Smooth muscle cell (in vitro differentiated cells): ENCODE measurements around the gene ARID1A. TPM values are rescaled to one million over a fixed set of nuclear protein-coding genes. Genes with fewer than 3 reads are reported as not detected.

Experiments
- DNase-seq: peaks from one replicate; lab custom pipeline; 2025; ENCODE audit not compliant: unreplicated experiment; lab: John Stamatoyannopoulos, UW
- H2AFZ ChIP-seq: fragments of 200-600 bp; sonication (generic); 2 replicates; pipeline ENCODE4 v1.6.0; 2016; ENCODE audit warnings: antibody characterized with exemption, low read depth, mild to moderate bottlenecking
- H3F3A ChIP-seq: fragments of 200-600 bp; sonication (generic); 2 replicates; pipeline ENCODE4 v1.6.0; 2017; ENCODE audit warnings: antibody characterized with exemption, low read depth
- H3K27ac ChIP-seq: fragments of 200-600 bp; sonication (generic); 2 replicates; pipeline ENCODE4 v1.5.1; 2016; ENCODE audit warnings: low read depth, mild to moderate bottlenecking
- H3K27me3 ChIP-seq: fragments of 200-600 bp; sonication (generic); 2 replicates; pipeline ENCODE4 v1.6.1; 2016; ENCODE audit warnings: low read depth, mild to moderate bottlenecking
- H3K36me3 ChIP-seq: fragments of 200-600 bp; sonication (generic); 2 replicates; pipeline ENCODE4 v1.5.1; 2016; ENCODE audit warnings: low read depth
- H3K4me1 ChIP-seq: fragments of 200-600 bp; sonication (generic); 2 replicates; pipeline ENCODE4 v1.5.1; 2016; ENCODE audit warnings: low read depth
- H3K4me2 ChIP-seq: fragments of 200-600 bp; sonication (generic); 2 replicates; pipeline ENCODE4 v1.6.0; 2016; ENCODE audit warnings: mild to moderate bottlenecking
- H3K4me3 ChIP-seq: fragments of 200-600 bp; sonication (generic); 2 replicates; pipeline ENCODE4 v1.5.1; 2016; ENCODE audit warnings: mild to moderate bottlenecking
- H3K79me2 ChIP-seq: fragments of 200-600 bp; sonication (generic); 2 replicates; pipeline ENCODE4 v1.6.0; 2016; ENCODE audit warnings: low read depth, mild to moderate bottlenecking
- H3K9ac ChIP-seq: fragments of 200-600 bp; sonication (generic); 2 replicates; pipeline ENCODE4 v1.6.0; 2016; ENCODE audit warnings: low read depth
- H3K9me3 ChIP-seq: fragments of 200-600 bp; sonication (generic); replicated peaks from 2 replicates; pipeline ENCODE4 v1.5.1; 2016; ENCODE audit warnings: low read depth
- H4K20me1 ChIP-seq: fragments of 200-600 bp; sonication (generic); 2 replicates; pipeline ENCODE4 v1.6.0; 2016; ENCODE audit warnings: low read depth
- WGBS: methylation state at CpG from one replicate; pipeline ENCODE4 v1.1.7; 2016; ENCODE audit warnings: low lambda C conversion rate; 5-methylcytosine and 5-hydroxymethylcytosine counted together
- polyA plus RNA-seq: library from polyadenylated mRNA; unstranded; fragments of >200 nt; fragmentation: Nextera tagmentation; extraction: Ambion mirVana; gene quantifications from 2 replicates; pipeline ENCODE4 v1.2.1, GENCODE V29; 2016
- total RNA-seq: library from RNA; depleted of rRNA; stranded (reverse); fragments of >200 nt; gene quantifications from 2 replicates; pipeline ENCODE4 v1.2.3, GENCODE V29; 2014
- TF ChIP-seq, protein P1 (sequence below): fragments of 200-600 bp; sonication (generic); IDR thresholded peaks from 2 replicates; pipeline ENCODE4 v1.5.1; 2017; ENCODE audit warnings: borderline replicate concordance, mild to moderate bottlenecking, antibody characterized with exemption; ENCODE audit not compliant: insufficient read depth, poor library complexity, severe bottlenecking

ARID1A gene
- total and polyA plus RNA-seq, 2 experiments from 2014 or later, result 17.5 to 33.1 TPM

DNA sequence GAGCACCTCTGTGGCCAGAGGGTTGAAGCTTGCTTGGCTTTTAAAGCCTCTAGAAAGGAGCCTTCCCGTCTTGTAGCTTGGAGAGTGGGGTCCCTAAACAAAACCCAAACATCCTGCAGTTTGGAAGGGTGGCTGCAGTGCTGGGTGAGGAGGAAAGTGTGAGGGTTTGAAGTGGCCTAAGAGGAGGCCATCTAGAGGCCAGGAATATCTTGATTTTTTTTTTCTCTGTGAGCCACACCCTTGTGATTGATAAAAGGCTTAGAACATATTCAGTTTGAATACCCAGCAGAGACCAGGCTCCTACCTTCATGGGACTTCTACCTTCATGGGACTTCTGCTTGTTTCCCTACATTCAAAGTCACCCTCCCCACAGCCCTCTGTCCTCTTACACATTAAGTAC, 54.6 kb downstream of the ARID1A start:
- TF ChIP-seq, protein P1, sequence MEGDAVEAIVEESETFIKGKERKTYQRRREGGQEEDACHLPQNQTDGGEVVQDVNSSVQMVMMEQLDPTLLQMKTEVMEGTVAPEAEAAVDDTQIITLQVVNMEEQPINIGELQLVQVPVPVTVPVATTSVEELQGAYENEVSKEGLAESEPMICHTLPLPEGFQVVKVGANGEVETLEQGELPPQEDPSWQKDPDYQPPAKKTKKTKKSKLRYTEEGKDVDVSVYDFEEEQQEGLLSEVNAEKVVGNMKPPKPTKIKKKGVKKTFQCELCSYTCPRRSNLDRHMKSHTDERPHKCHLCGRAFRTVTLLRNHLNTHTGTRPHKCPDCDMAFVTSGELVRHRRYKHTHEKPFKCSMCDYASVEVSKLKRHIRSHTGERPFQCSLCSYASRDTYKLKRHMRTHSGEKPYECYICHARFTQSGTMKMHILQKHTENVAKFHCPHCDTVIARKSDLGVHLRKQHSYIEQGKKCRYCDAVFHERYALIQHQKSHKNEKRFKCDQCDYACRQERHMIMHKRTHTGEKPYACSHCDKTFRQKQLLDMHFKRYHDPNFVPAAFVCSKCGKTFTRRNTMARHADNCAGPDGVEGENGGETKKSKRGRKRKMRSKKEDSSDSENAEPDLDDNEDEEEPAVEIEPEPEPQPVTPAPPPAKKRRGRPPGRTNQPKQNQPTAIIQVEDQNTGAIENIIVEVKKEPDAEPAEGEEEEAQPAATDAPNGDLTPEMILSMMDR, result no peak
- Histone ChIP-seq H4K20me1 (peaks cover 99% of the 10 kb centered on the region), H3K79me2 (peaks cover 98% of the 10 kb centered on the region), H3K9me3 (no peaks in the 10 kb centered on the region), H3K9ac (no peak overlapping the region), H3F3A (peaks cover 10% of the 10 kb centered on the region), H2AFZ (no peak overlapping the region), H3K4me2 (no peak overlapping the region), H3K4me1 (no peaks in the 10 kb centered on the region), H3K27ac (no peak overlapping the region), H3K4me3 (no peak overlapping the region), H3K36me3 (peaks cover 13% of the 10 kb centered on the region), H3K27me3 (no peaks in the 10 kb centered on the region)
- 95% methylated on average over 1 of the region's 1 CpG for WGBS
- no peak for DNase-seq

GRCh38 chr1:26752519-26752918, 56.7 kb downstream of the ARID1A start:
- no peak for DNase-seq
- no peaks in the 10 kb centered on the region for H3F3A ChIP-seq
- H3K27ac ChIP-seq, result peak overlapping the region; percentile 12
- peaks cover 13% of the 10 kb centered on the region for H3K36me3 ChIP-seq
- no peaks in the 10 kb centered on the region for H3K4me1 ChIP-seq
- H3K4me2 ChIP-seq, result no peak overlapping the region
- no peak overlapping the region for H2AFZ ChIP-seq
- TF ChIP-seq, protein P1, result no peak
- H3K4me3 ChIP-seq, result no peak overlapping the region
- WGBS, result 97% methylated on average over 4 of the region's 4 CpGs
- H3K79me2 ChIP-seq, result peaks cover 98% of the 10 kb centered on the region
- H3K9me3 ChIP-seq, result no peaks in the 10 kb centered on the region
- peaks cover 95% of the 10 kb centered on the region for H4K20me1 ChIP-seq
- no peak overlapping the region for H3K9ac ChIP-seq
- no peaks in the 10 kb centered on the region for H3K27me3 ChIP-seq

DNA sequence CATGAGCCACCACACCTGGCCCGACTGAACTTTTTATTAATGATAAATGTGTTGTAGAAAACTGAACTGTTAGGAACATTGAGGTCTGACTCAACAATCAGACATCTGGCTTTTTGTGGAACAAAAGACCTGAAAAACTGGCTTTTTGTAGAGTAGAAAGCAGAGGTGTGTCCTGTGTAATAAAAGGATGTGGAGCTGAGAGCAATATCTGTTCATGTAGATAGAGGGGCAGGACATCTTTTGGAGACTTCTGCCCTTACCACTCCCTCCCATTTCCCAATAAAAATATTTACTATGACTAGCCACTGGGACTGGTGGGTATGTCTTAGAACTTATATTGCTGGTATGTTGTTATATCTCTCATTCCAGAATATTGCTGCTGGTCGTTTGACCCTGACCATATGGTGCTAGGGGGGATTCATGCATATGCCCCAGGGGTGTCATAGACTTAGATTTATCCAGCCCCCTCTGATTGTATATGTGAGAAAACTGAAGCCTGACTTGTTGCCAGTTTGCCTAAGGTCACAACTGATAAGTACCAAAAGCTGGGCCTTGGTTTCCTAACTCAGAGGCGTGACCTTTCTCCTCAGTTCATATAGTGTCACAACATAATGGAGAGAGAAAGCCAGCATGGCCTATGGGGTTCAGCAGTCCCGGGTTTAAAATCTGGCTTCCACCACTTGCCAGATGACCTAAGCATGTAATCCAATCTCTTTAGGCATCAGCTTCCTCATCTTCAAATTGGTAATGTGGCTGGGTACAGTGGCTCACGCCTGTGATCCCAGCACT, 58.5 kb downstream of the ARID1A start:
- DNase-seq, result no peak

More for the DNA sequence above, 58.5 kb downstream of the ARID1A start:
- Histone ChIP-seq H3K4me3 (no peak overlapping the region), H3K9me3 (no peaks in the 10 kb centered on the region), H3K9ac (no peak overlapping the region), H4K20me1 (peaks cover 96% of the 10 kb centered on the region), H2AFZ (no peak overlapping the region), H3K27ac (peak overlapping the region; percentile 65), H3K79me2 (peaks cover 100% of the 10 kb centered on the region), H3F3A (no peaks in the 10 kb centered on the region), H3K4me2 (no peak overlapping the region), H3K36me3 (peaks cover 13% of the 10 kb centered on the region), H3K27me3 (no peaks in the 10 kb centered on the region), H3K4me1 (no peaks in the 10 kb centered on the region)
- 92% methylated on average over 5 of the region's 5 CpGs for WGBS
- TF ChIP-seq, protein P1, result no peak
